ENCODE measurements around the gene SORCS1. TPM values are rescaled to one million over a fixed set of nuclear protein-coding genes. Genes with fewer than 3 reads are reported as not detected.

Gene SORCS1
- total and polyA plus RNA-seq, 2 of the 8 experiments (the other 6 are each of a cell fraction or from before 2014, with no cell fraction given), result 4.1 to 4.6 TPM

- ChIA-PET POLR2A (ENCODE audit: partially characterized antibody) (no interaction called here), CTCF (ENCODE audit: partially characterized antibody) (interaction anchor here (0.6 to 3.6 kb wide), 5 partner anchors 12 to 619 kb away, joined by 3 to 38 read pairs (median 3); no protein-coding TSS in a partner anchor)
- H3K4ac ChIP-seq (replicated peaks; ENCODE audit: insufficient read length, low read depth, low read length), result no peak overlapping the region
- no peak overlapping the region for H2BK20ac ChIP-seq (ENCODE audit: low read length)
- no peaks in the 10 kb centered on the region for H3K4me1 ChIP-seq (replicated peaks in 1 of 4; ENCODE audit: control insufficient read depth in 3 of 4, insufficient read depth in 4 of 4, low read length in 3 of 4)
- H3K4me2 ChIP-seq (ENCODE audit: insufficient read depth in 1 of 2, low read depth in 2 of 2, low read length in 2 of 2), result no peak overlapping the region
- H2BK15ac ChIP-seq (ENCODE audit: low read length), result no peak overlapping the region
- no peak overlapping the region for H2AK5ac ChIP-seq (ENCODE audit: low read depth, low read length)
- H3K79me2 ChIP-seq (ENCODE audit: control insufficient read depth in 1 of 2, insufficient read depth in 2 of 2, low read length in 2 of 2), result no peaks in the 10 kb centered on the region
- H3K36me3 ChIP-seq (ENCODE audit: control insufficient read depth in 2 of 4, insufficient read depth in 4 of 4, low read length in 3 of 4), result no peaks in the 10 kb centered on the region
- H3K14ac ChIP-seq (ENCODE audit: insufficient read length), result no peak overlapping the region
- H4K20me1 ChIP-seq (replicated peaks in 1 of 2; ENCODE audit: control insufficient read depth in 1 of 2, insufficient read depth in 2 of 2, low read length in 2 of 2), result no peaks in the 10 kb centered on the region
- DNase-seq (ENCODE audit: low read depth in 1 of 2, low spot score in 2 of 2) (no peak), FAIRE-seq (no peak)
- H3K18ac ChIP-seq (ENCODE audit: extremely low read depth, low read length), result no peak overlapping the region
- H4K91ac ChIP-seq (replicated peaks; ENCODE audit: insufficient read length, low read length), result no peak overlapping the region
- no peak overlapping the region for H2BK12ac ChIP-seq (ENCODE audit: low read depth, low read length)
- TF ChIP-seq SIX5 (IDR thresholded peaks at IDR 0.05; ENCODE audit: low read depth, low read length) (no peak), ZNF274 (IDR thresholded peaks at IDR 0.05; ENCODE audit: borderline replicate concordance, extremely low read depth, low read length) (no peak), RFX5 (IDR thresholded peaks at IDR 0.05; ENCODE audit: borderline replicate concordance, low read depth, low read length) (no peak), ASH2L (IDR thresholded peaks at IDR 0.05; ENCODE audit: low read length) (no peak)
- H2BK120ac ChIP-seq (replicated peaks; ENCODE audit: low read depth, low read length), result no peak overlapping the region
- no peak overlapping the region for H3K4me3 ChIP-seq (ENCODE audit: extremely low read depth in 1 of 4, insufficient read depth in 2 of 4, low read depth in 3 of 4, low read length in 4 of 4)
- no peaks in the 10 kb centered on the region for H3K9me3 ChIP-seq (ENCODE audit: insufficient read depth in 2 of 2, low read depth in 1 of 2, low read length in 1 of 2)
- H3K9ac ChIP-seq (replicated peaks in 1 of 4; ENCODE audit: extremely low read depth in 1 of 4, low read depth in 3 of 4, low read length in 3 of 4), result no peak overlapping the region
- H2AFZ ChIP-seq (ENCODE audit: low read length), result no peak overlapping the region
- no peaks in the 10 kb centered on the region for H3K27me3 ChIP-seq (replicated peaks in 1 of 4; ENCODE audit: control insufficient read depth in 3 of 4, extremely low read depth in 1 of 4, insufficient read depth in 3 of 4, low read length in 3 of 4)
- no peak overlapping the region for H3K27ac ChIP-seq (ENCODE audit: low read depth, low read length)
- no peak overlapping the region for H2BK5ac ChIP-seq (ENCODE audit: low read depth, low read length)
- no peak overlapping the region for H4K8ac ChIP-seq (ENCODE audit: extremely low read depth, insufficient read depth, low read length)
- no peak overlapping the region for H3K56ac ChIP-seq (replicated peaks; ENCODE audit: insufficient read length, low read depth, low read length)
- WGBS, 2 experiments (ENCODE audit: extremely low coverage in 1 of 2, insufficient coverage in 1 of 2, insufficient read length in 1 of 2, insufficient replicate concordance in 2 of 2, low coverage in 1 of 2, low lambda C conversion rate in 2 of 2, missing lambda C conversion rate in 1 of 2), result 90% methylated on average over 5 of the region's 5 CpGs; no CpG with 5 or more reads in 1 of the 2 experiments
- H3K23ac ChIP-seq (ENCODE audit: insufficient read length), result no peak overlapping the region
- H3K23me2 ChIP-seq (ENCODE audit: low read depth, low read length), result no peaks in the 10 kb centered on the region
- H4K5ac ChIP-seq (ENCODE audit: insufficient read length, low read depth, low read length), result no peak overlapping the region
- no peaks in the 10 kb centered on the region for H3K79me1 ChIP-seq (ENCODE audit: low read depth, low read length)
Measured at GRCh38 chr10:106570268-106570667, 594.2 kb downstream of the SORCS1 start.
